GM23338 (cell line): ENCODE measurements around the gene STK38.

ENCODE experiments used
- CTCF ChIP-seq, 2 experiments: fragments of 200-600 bp in 1 of 2; sonication (generic) in 1 of 2; conservative IDR thresholded peaks; 2 replicates each; pipeline versions ENCODE4 v1.5.1 to v1.6.1; 2016 to 2017; ENCODE audit warnings: antibody characterized with exemption in 2 of 2, low read depth in 2 of 2, mild to moderate bottlenecking in 2 of 2, moderate library complexity in 1 of 2
- JUNB ChIP-seq: IDR thresholded peaks from one replicate; pipeline ENCODE4 v1.6.1; 2016; ENCODE audit warnings: antibody characterized with exemption; ENCODE audit not compliant: unreplicated experiment
- POLR2AphosphoS5 ChIP-seq: IDR thresholded peaks from 2 replicates; pipeline ENCODE4 v1.6.1; 2016; ENCODE audit warnings: antibody characterized with exemption, low read depth
- TF ChIP-seq, protein P1 (sequence below): IDR thresholded peaks from 2 replicates; pipeline ENCODE4 v1.6.1; 2016; ENCODE audit warnings: antibody characterized with exemption

GRCh38 chr6:36548401-36548743, 1.1 kb upstream of the STK38 start:
- TF ChIP-seq CTCF (conservative IDR thresholded peaks at IDR 0.05; ENCODE audit: low read depth in 2 of 2): no peak
- no peak for TF ChIP-seq POLR2AphosphoS5
- TF ChIP-seq, protein P1, sequence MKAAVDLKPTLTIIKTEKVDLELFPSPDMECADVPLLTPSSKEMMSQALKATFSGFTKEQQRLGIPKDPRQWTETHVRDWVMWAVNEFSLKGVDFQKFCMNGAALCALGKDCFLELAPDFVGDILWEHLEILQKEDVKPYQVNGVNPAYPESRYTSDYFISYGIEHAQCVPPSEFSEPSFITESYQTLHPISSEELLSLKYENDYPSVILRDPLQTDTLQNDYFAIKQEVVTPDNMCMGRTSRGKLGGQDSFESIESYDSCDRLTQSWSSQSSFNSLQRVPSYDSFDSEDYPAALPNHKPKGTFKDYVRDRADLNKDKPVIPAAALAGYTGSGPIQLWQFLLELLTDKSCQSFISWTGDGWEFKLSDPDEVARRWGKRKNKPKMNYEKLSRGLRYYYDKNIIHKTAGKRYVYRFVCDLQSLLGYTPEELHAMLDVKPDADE: no peak
- TF ChIP-seq JUNB: no peak
